GM21825 (cell line): ENCODE results near the gene PRUNE1.

Experiments used
- ATAC-seq: cut with Tn5 transposase; IDR thresholded peaks from one replicate; pipeline ENCODE4 v1.9.1; 2021; ENCODE audit warnings: mild to moderate bottlenecking, moderate library complexity; ENCODE audit not compliant: unreplicated experiment

The PRUNE1 gene

GRCh38 chr1:151005729-151006319 is 2.4 kb upstream of the PRUNE1 start:
- ATAC-seq, result no peak

DNA sequence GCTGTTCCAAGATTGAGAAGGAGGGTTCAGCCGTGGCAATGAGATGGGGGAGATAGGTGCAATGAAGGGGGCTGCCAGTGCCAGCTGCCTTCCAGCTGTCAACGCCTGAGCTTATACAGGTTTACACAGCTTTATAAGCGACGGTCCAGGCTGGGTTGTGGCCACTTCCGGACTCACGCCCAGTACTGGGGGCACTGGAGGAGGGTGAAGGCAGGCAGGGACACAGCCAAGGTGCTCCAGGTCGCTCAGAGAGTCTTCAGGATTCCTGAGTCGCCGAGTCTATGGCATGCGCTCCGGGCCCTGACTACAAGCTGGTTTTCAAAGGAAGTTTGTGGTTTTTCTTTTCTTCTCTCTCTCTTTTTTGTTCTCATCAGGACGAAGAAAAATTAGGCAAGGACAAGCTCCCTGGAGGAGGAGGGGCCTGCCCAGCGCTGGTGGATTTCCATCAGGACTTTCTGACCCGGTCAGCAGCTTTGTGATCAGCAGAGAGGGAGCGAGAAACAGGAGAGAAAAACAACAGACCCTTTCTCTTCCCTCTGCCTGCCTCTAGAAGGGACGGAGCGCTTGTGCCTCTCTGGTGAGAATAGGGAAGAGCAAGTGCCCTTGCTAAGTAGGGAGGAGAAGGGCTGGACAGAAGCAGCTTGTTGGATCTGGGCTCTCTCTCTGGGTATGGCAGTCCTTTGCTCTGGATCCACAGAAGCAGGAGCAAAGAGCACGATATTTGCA is 1.8 kb upstream of the PRUNE1 start, which contains the start of gene MINDY1:
MINDY1 (minus strand) TSS at position 576 of the 726 bp plus-strand sequence. CDS start 4,285 bp downstream, outside the sequence.
- peak; percentile 34 for ATAC-seq

DNA sequence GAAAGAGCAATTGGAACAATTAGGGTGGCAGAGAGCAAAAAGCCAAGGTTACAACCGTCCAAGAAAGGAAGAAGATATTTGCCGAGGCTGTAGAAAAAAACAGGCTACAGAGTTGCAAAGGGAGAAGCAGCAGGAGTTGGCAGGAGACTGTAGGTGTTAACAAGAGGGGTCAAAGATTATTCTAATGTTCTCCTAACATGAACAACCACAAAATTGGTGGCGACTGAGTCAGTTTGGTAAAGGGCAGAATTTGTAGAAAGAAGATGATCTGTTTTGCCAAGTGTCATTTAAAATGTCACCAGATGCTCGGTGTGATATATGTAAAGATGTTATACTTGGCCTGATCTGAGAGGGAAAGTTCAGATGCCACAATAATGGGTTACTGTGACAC is 401 bp upstream of the PRUNE1 start:
- no peak for ATAC-seq

DNA sequence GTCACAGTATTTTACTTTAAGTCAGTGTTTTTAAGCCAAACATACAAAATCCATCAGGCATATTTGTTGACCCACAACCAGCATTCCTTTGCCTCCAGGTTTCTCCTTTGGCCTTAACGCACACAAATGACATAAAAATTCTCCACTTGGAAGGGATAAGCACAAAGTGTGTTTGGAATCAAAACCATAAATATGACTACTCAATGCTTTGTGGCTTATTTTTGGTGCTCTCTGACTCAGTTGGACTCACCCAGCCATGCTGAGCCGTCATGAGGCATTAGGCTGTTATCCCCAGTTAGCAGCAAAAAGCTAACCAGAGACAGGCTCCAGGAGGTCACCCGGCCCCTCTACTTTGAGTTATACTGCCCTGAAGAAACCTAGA is 948 bp downstream of the PRUNE1 start:
- ATAC-seq, result no peak

- no peak for ATAC-seq
Measured at GRCh38 chr1:151009674-151010345, 1.6 kb downstream of the PRUNE1 start.

- ATAC-seq, result no peak
Measured at GRCh38 chr1:151010346-151010726, 2.1 kb downstream of the PRUNE1 start.

DNA sequence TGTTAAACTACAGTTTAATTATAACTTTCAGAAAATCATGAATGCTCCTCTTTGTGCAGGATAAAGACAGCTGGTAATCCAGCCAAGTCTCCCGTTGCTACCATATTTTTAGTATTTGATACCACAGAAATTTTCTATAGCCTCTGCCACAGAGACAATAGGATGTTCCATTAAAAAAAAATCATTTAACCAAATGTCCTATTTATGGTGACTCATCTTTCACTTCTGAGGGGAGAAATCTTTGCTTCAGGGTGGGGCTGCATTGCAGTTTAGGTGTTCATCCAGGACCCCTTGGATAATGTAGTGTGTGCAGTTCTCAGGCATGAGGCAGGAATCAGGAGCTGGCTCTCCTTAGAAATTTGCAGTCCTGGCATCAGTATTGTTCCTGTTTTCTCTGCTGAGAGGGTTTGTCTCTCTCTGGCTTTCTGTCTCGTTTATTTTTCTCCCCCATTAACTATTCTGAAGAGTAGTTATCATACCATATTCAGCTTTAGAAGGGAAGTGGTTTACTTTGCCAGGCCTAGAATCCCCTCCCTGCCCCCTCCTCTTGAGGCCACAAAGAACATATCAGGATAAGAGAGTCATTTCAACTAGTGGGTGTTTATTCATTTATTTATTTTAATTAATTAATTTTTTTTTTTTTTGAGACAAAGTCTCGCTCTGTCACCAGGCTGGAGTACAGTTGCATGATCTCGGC is 3.1 kb downstream of the PRUNE1 start:
- ATAC-seq, result no peak

GRCh38 chr1:151012684-151013471 is 4.6 kb downstream of the PRUNE1 start:
- ATAC-seq, result no peak

DNA sequence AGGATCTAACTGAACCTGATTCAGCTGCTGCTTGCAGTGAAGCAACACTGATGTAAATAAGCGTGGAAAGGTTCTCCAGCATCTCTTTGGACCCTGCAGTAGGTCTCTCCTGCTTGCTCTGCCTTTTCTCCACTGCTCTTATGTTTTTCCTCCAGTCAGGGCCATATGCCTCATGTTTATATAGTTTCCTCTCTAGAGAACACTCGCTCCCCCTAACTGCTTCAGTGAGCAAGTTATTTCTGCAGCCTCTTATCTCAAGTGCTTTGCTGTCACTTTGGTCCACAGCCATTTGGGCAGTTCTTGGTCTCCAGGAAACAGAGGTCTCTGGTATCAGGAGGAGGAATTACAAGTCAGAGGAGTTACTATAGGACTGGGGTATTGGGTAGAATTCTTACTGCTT is 5.3 kb downstream of the PRUNE1 start:
- no peak for ATAC-seq

- no peak for ATAC-seq
Measured at GRCh38 chr1:151024540-151025146, 16.4 kb downstream of the PRUNE1 start.

- no peak for ATAC-seq
Measured at GRCh38 chr1:151026460-151026859, 18.2 kb downstream of the PRUNE1 start.

GRCh38 chr1:151032164-151032563 is 23.9 kb downstream of the PRUNE1 start:
- ATAC-seq, result no peak

DNA sequence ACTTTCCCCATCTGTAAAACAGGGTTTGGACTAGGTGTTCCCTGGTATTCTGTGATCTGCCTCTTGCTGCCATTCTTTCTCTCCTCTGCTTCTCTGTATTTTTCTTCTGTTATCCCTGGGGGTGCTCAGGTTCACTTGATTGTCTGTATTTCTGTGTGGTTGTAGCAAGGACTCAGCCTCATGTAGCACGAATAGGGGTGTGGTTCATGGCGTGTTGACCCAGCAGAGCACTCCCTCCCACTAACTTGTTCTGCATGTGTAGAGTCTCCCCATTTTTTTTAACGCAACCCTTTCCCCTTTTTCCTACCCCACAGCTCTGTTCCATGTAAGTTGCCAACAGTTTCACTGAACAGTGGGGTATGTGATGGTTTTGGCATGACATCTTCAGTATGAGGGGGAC is 26.9 kb downstream of the PRUNE1 start:
- ATAC-seq, result no peak

- ATAC-seq, result no peak
Measured at GRCh38 chr1:151036356-151036755, 28.1 kb downstream of the PRUNE1 start, which contains the start of gene BNIPL. Gene BNIPL (plus strand): TSS chr1:151036586. CDS start chr1:151036726, 140 bp downstream.

DNA sequence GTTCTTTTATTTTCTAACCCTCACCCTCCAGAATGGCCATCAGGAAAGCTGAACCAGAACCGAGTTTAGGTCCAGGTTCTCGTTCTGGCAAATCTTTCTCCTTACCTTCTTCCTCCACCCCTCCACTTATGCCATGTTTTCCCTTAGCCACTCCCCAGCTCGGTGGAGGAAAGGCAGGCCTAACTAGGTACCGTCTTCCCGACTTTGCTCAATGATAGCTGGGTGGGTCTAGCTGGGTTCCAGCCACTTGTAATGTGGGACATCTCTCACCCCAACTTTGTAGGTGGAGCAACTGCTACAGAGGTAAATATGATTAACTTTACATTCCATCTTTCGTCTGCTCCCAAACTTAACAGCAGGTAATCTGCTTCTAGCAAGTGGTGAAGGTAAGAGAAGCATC is 28.8 kb downstream of the PRUNE1 start:
- ATAC-seq, result no peak

DNA sequence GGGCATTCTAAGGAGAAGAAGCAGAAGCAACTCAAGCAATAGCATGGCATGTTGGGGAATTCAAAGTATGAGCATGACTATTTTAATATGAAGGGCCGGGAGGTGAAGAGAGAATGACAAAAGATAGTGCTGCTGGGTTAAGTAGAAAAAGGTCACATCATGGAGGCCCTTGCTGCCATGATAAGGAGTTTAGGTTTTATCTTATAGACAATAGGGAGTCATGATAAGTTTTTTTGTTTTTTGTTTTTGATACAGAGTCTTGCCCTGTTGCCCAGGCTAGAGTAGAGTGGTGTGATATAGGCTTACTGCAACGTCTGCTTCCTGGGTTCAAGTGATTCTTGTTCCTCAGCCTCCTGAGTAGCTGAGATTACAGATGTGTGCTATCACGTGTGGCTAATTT is 31.3 kb downstream of the PRUNE1 start:
- ATAC-seq, result no peak

DNA sequence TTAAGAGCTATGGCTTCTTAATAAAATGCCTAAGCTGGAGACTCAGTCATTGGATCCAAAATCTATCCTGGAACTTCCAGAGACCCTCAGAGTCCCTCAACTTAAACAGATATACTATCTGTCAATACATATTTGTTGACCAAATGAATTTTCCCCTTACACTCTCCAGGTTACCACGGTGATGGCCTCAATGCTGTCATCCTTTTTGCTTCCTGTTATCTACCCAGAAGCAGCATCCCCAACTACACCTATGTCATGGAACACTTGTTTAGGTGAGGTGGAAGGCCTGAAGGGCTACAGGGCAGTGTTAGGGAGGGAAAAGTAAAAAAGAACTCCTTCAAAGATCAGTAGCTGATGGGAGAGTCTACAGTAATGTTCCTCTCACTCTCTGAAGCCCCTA is 34.9 kb downstream of the PRUNE1 start:
- no peak for ATAC-seq

- ATAC-seq, result peak; percentile 36
Measured at GRCh38 chr1:151047591-151047924, 39.3 kb downstream of the PRUNE1 start, which contains the start of gene C1orf56. Gene C1orf56 (plus strand): TSS chr1:151047751. CDS start chr1:151047848, 97 bp downstream.

GRCh38 chr1:151047925-151048644 is 39.8 kb downstream of the PRUNE1 start:
- ATAC-seq, result peak; percentile 43

DNA sequence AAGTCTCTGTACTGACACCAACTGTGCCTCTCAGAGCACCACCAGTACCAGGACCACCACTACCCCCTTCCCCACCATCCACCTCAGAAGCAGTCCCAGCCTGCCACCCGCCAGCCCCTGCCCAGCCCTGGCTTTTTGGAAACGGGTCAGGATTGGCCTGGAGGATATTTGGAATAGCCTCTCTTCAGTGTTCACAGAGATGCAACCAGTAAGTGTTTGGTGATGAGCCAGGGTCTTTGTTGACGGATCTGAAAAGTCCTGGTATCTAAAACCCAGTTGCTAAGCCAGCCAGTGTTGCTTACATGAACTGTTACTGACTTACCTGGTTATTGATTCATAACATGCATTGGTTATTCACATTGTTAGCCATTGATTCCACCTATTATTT is 40.4 kb downstream of the PRUNE1 start:
- no peak for ATAC-seq
